ENCODE results near the gene SRGAP2B.
"Not testable (repeated sequence)": the region's sequence is repeated elsewhere in the genome, so short reads cannot be mapped to it uniquely, and the experiment has no call there.

- not testable (repeated sequence) for TF ChIP-seq CTCF (conservative IDR thresholded peaks at IDR 0.05; ENCODE audit: low read length); EZH2phosphoT487 (IDR thresholded peaks at IDR 0.05; ENCODE audit: borderline replicate concordance)
Observed at GRCh38 chr1:144971936-144972335, 123.2 kb downstream of the SRGAP2B start.
